Stimulated activated naive CD4-positive, alpha-beta T cell treated with Interleukin-2 at 50 U/mL for 16 hours (primary cell): ENCODE data around the gene MACC1.
"Not testable (repeated sequence)": the region's sequence is repeated elsewhere in the genome, so short reads cannot be mapped to it uniquely, and the experiment has no call there.

Experiments used
- DNase-seq: peaks from one replicate; lab custom pipeline; 2025; lab: John Stamatoyannopoulos, UW

MACC1 gene

DNA sequence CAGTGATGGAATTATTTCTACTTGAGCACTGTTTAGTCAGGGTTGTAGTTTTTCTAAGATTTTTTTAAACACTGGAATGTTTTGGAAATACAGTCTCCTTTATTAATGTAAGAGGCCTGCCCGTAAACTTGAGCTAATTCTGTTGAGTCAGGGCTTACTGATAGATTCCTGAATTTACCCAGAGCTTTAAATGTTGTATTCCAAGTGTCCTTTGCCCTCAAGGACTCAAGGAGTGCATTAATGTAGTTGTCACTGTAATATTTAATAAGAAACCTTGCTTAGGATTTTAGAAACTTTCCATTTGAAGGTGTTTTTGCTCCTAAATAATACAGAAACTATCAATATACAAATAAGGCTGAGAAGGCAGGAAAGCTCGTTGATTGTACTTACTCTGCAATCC is 89.2 kb downstream of the MACC1 start:
- no peak for DNase-seq

DNA sequence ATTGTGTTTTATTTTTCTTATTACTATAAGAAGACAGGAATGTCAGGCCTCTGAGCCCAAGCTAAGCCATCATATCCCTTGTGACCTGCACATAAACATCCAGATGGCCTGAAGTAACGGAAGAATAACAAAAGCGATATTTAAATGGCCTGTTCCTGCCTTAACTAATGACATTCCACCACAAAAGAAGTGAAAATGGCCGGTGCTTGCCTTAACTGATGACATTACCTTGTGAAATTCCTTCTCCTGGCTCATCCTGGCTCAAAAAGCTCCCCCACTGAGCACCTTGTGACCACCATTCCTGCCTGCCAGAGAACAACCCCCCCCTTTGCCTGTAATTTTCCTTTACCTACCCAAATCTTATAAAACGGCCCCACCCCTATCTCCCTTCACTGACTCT is 91.1 kb downstream of the MACC1 start:
- not testable (repeated sequence) for DNase-seq

DNA sequence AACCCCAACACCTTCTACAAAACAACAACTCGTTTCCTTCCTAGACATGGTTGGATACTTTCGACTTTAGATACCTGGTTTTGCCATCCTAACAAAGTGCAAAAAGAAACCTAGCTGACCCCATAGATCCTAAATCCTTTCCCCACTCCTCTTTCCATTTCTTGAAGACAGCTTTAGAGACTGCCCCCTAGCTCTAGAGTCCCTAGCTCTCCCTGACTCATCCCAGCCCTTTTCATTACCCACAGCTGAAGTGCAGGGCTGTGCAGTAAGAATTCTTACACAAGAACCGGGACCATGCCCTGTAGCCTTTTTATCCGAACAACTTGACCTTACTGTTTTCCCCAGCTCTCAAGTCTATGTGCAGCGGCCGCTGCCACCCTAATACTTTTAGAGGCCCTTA is 93.1 kb downstream of the MACC1 start:
- not testable (repeated sequence) for DNase-seq

DNA sequence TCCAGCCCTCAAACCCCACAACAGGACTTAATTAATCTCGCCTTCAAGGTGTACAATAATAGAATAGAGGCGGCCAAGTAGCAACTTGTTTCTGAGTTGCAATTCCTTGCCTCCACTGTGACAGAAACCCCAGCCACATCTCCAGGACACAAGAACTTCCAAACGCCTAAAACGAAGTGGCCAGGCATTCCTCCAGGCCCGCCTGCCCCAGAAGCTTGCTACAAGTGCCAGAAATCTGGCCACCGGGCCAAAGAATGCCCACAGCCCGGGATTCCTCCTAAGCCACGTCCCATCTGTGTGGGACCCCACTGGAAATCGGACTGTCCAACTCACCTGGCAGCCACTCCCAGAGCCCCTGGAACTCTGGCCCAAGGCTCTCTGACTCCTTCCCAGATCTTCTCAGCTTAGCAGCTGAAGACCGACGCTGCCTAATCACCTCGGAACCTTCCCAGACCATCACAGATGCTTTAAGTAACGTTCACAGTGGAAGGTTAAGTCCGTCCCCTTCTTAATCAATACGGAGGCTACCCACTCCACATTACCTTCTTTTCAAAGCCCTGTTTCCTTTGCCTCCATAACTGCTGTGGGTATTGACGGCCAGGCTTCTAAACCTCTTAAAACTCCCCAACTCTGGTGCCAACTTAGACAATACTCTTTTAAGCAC is 94.4 kb downstream of the MACC1 start:
- DNase-seq = not testable (repeated sequence)

DNA sequence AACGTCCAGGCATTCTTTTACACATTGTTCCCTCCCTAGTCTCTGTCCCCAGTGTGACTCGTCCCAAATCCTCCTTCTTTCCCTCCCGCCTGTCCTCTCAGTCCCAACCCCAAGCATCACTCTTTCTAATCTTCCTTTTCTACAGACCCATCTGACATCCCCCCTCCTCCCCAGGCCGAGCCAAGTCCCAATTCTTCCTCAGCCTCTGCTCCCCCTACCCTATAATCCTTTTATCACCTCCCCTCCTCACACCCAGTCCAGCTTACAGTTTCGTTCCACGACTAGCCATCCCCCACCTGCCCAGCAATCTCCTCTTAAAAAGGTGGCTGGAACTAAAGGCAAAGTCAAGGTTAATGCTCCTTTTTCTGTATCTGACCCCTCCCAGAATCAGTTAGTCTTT is 95.1 kb downstream of the MACC1 start:
- DNase-seq = no peak

- DNase-seq = no peak
Observed at GRCh38 chr7:20121404-20121803, 95.8 kb downstream of the MACC1 start.

DNA sequence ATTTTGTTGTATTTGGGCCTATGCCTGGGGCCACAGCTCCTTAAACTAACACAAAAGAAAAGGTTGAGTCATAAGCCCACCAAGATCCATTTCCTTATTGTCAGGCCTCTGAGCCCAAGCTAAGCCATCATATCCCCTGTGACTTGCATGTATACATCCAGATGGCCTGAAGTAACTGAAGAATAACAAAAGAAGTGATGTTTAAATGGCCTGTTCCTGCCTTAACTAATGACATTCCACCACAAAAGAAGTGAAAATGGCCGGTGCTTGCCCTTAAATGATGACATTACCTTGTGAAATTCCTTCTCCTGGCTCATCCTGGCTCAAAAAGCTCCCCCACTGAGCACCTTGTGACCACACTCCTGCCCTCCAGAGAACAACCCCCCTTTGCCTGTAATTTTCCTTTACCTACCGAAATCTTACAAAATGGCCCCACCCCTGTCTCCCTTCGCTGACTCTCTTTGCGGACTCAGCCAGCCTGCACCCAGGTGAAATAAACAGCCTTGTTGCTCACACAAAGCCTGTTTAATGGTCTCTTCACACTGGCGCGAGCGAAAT is 96.5 kb downstream of the MACC1 start:
- DNase-seq = not testable (repeated sequence)

- DNase-seq = no peak
Observed at GRCh38 chr7:20116869-20117268, 100.3 kb downstream of the MACC1 start.

GRCh38 chr7:20114468-20114867 is 102.7 kb downstream of the MACC1 start:
- DNase-seq = no peak

DNA sequence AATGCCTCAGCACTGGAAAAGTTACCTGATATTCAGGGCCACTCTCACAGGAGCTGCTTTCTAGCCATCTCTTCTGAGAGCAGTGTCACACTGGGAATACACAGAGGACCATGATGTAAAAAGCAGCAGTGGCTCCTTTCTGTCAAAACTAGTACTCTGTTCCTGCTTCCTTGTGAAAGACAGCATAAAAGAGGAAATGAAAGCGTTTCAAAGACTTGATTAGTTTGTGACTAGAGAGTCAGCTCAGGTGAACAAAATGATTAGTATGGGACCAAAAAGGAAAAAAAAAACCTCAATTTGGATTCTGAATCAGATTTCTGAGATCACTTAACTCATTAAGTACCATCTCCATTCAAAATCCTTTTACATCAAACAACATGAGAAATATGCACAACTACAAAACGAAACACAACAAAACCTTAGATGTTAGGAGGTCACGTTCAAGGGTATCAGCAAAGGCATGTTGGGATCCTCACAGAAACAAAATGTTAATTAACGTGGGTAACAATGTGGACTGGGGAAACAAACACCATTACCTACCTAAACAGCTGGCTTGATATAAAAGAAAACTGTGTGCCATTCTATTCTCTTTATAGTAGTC is 103.7 kb downstream of the MACC1 start:
- DNase-seq = no peak

DNA sequence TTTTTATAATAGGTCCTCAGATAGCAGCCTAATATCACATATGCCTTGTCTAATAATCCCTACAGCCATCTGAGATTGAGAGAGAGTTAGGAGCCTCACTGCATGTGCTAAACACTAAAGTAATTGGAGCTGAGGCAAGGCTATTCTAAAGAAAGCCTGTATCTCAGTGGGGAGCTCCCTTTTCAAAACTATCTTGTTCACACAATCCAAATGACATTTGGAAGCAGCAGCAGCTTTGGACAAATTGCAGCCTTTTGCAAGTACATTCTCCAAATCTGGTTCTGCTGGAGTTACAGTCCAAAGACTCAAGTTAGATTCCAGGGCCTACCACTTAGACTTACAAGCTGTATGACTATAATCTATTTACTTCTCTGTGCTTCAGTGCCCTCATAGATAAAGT is 104.5 kb downstream of the MACC1 start:
- DNase-seq = no peak

GRCh38 chr7:20111821-20112542 is 105.2 kb downstream of the MACC1 start:
- no peak for DNase-seq

DNA sequence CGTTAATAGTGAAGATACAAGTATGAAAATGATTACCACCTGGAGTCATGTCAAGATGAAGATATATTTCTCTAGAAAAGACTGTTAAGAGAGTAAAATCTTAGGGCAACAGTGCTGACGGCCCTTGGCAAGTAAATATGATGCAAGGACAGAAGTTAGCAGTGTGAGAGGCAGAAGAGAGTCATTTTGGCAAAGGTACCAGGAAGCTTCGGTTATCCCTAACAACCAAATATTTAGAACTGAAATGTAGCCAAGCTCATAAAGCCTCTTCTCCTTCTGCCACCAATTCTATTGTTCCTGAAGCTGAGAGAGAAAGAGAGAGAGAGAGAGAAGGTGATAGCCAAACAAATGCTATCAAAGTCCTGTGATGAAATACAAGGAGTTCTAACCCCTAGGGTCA is 109.6 kb downstream of the MACC1 start:
- DNase-seq = no peak

DNA sequence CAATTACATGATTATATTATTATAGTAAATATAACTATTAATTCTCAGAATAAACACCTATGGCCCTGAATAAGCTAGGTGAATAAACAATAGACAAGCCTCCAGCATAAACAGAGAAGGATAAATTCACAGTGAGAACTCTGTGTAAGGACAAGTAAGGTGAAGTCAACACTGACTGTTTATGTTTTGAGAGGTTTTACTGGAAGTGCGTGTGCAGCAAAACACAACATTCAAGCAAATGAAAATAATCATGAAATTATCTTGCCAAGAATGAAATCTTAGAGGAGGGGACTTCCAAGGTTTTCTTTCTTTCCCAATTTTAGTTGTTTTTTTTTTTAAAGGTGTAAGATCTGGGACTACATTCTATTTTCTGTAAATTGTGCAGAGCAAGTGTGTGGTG is 112.5 kb downstream of the MACC1 start:
- no peak for DNase-seq

DNA sequence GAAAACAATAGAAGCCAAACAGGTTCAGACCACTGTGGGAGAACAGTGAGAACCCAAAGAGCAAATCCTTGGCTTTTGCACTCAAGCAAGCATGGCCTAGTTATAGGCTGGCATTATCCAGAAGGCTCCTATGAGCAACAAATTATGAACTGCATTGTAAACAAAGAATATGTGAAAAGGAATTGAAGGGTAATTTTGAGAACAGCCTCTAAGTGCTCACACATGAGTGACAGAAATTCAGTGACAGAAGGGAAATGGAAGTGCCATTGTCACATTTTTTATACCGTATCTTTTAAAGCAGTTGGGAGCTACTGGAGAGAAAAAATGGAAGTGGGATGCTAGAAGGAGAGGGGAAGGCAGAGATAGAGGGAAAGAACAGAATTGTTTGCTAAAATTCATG is 114.2 kb downstream of the MACC1 start:
- DNase-seq = no peak

GRCh38 chr7:20095862-20096261 is 121.3 kb downstream of the MACC1 start:
- no peak for DNase-seq

DNA sequence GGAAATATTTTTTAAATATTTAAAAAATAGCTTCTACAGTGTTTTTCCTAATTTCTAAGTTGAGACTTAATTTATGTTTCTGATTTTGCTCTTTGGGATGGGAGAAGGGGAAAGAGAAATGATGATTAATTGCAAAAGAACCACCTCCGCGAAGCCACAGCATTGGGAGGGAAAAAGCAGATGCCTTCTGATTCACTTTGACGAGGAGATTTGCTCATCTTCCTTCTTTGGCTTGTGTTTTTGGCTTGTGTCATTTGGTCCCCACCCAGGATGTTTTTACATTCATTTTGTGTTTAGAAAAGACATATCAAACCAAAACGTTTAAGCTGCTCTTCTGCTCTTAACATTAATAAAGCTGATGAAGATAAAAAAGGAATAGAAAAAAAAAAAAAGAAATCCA is 121.7 kb downstream of the MACC1 start:
- no peak for DNase-seq

DNA sequence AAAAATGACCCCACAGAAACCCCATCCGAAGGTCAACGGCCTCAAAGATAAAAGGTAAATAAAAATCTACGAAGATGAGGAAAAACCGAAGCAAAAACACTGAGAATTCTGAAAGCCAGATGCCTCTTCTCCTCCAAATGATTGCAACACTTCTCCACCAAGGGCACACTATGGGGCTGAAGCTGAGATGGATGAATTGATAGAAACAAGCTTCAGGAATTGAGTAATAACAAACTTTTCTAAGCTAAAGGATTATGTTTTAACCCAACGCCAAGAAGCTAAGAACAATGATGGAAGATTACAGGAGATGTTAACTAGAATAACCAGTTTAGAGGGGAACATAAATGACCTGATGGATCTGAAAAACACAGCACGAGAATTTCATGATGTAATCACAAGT is 127.8 kb downstream of the MACC1 start:
- DNase-seq = no peak

DNA sequence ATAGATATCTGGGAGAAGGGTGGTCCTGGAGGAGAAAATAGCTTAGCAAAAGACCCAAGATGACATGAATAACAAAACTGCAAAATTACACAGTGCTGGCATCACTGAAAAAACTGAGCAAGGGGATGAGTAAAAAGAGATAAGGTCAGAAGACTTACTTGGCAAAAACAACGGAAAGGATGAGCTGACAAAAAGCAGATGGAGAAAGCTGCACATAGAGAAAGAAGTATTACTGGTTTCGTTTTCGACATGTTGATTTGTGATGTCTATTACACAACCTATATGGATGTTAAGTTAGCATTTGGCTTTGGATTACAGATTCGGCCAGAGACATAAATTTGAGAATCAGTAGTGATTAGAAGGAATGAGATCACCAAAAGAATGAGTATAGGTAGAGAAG is 132.1 kb downstream of the MACC1 start:
- no peak for DNase-seq
